Iris pigment epithelial cell (primary cell): ENCODE results near the gene LIN7C.

Experiments
- DNase-seq: peaks from one replicate; pipeline ENCODE4 v3.0.0-alpha.2; 2011; ENCODE audit warnings: low read depth

The LIN7C gene

GRCh38 chr11:27444801-27445215 lies 61.8 kb downstream of the LIN7C start:
- no peak for DNase-seq
